Gastrocnemius medialis (tissue), 4 donors: Measurements from ENCODE around the gene AGBL1. TPM values are rescaled to one million over a fixed set of nuclear protein-coding genes. Genes with fewer than 3 reads are reported as not detected.

Experiments used
- ATAC-seq, 2 donors: fragments of 150-250 bp; one replicate each; pipeline ENCODE4 v1.9.1; 2016
- DNase-seq, 2 donors: peaks; one replicate each; pipeline ENCODE4 v3.0.0-alpha.2; 2019
- H3K27ac ChIP-seq, 4 donors: fragments of 200-600 bp; sonication (generic); 1 replicate in 1 of 4; 2 replicates in 3 of 4; pipeline ENCODE4 v1.5.1; 2016 to 2018; ENCODE audit warnings: mild to moderate bottlenecking in 2 of 4, moderate library complexity in 1 of 4
- H3K27me3 ChIP-seq, 3 donors: fragments of 200-600 bp; sonication (generic) in 2 of 3; 1 replicate in 1 of 3; 2 replicates in 2 of 3; pipeline versions ENCODE4 v1.5.1 to v1.6.0; 2016 to 2019; ENCODE audit warnings: mild to moderate bottlenecking in 1 of 3, moderate library complexity in 1 of 3
- H3K36me3 ChIP-seq, 2 donors: fragments of 200-600 bp; sonication (generic) in 1 of 2; one replicate each; pipeline ENCODE4 v1.5.1; 2017 to 2018
- H3K4me1 ChIP-seq, 2 donors: fragments of 200-600 bp; sonication (generic) in 1 of 2; one replicate each; pipeline ENCODE4 v1.5.1; 2016 to 2017; ENCODE audit warnings: mild to moderate bottlenecking in 2 of 2
- H3K4me3 ChIP-seq, 4 donors: fragments of 200-600 bp; sonication (generic) in 3 of 4; 1 replicate in 1 of 4; 2 replicates in 3 of 4; pipeline ENCODE4 v1.5.1; 2016 to 2019; ENCODE audit warnings: mild to moderate bottlenecking in 2 of 4
- H3K9me3 ChIP-seq, 3 donors: fragments of 200-600 bp; sonication (generic) in 2 of 3; 1 replicate in 1 of 3; 2 replicates in 2 of 3; pipeline ENCODE4 v1.5.1; 2016 to 2019
- CTCF ChIP-seq, 5 experiments: fragments of 450-650 bp in 3 of 5; fragments of 200-600 bp in 2 of 5; sonication (generic) in 2 of 5; IDR thresholded peaks in 4 of 5; conservative IDR thresholded peaks in 1 of 5; 1 replicate in 4 of 5; 2 replicates in 1 of 5; pipeline ENCODE4 v1.5.1; 2016 to 2019; ENCODE audit warnings: antibody characterized with exemption in 5 of 5, mild to moderate bottlenecking in 3 of 5, moderate library complexity in 3 of 5
- POLR2A ChIP-seq, 2 donors: fragments of 450-650 bp; IDR thresholded peaks; one replicate each; pipeline ENCODE4 v1.6.1; 2017; ENCODE audit warnings: antibody characterized with exemption in 2 of 2, mild to moderate bottlenecking in 2 of 2, moderate library complexity in 2 of 2
- in situ Hi-C, 4 donors: fragments of 200-750 bp; cut with MboI; loops; one replicate each; pipeline versions ENCODE4 v1.15.0 to v1.8.0; 2017; ENCODE audit warnings: low sequenced_read_pairs in 4 of 4
- intact Hi-C: fragments of 100-400 bp; cut with DNase I; formaldehyde crosslinking; loops from one replicate; pipeline ENCODE4 v1.15.1; 2023; ENCODE audit warnings: low total_unique reads
- total RNA-seq, 4 donors: library from RNA; depleted of rRNA; stranded (reverse); fragments of >200 nt; gene quantifications; one replicate each; pipeline versions ENCODE4 v1.1.0 to v1.2.3, GENCODE V29; 2016

AGBL1 gene
- total RNA-seq, 4 donors from 2014 or later, result 3.8 to 29.7 (median 15.9) TPM

- in situ Hi-C loops, result no loop called here
- Histone ChIP-seq H3K27ac (no peak overlapping the region), H3K9me3 (no peaks in the 10 kb centered on the region), H3K4me1 (peaks cover 0 to 14% of the 10 kb centered on the region in 2 donors), H3K36me3 (no peaks in the 10 kb centered on the region), H3K4me3 (no peak overlapping the region), H3K27me3 (no peaks in the 10 kb centered on the region)
- DNase-seq, result no peak
- intact Hi-C loops, result loop anchor here (5.0 kb wide), 1 partner anchor 73 kb away; no protein-coding TSS in a partner anchor
- no peak for ATAC-seq
- no peak for TF ChIP-seq CTCF (IDR thresholded peaks at IDR 0.05 in 4 of 5, conservative IDR thresholded peaks at IDR 0.05 in 1 of 5)
- no peak for TF ChIP-seq POLR2A (IDR thresholded peaks at IDR 0.05)
These were observed 724.7 kb downstream of the AGBL1 start for GRCh38 chr15:86804406-86804805.

- DNase-seq (no peak), ATAC-seq (no peak)
- Histone ChIP-seq H3K27ac (no peak overlapping the region), H3K4me3 (no peak overlapping the region), H3K27me3 (no peaks in the 10 kb centered on the region), H3K36me3 (no peaks in the 10 kb centered on the region), H3K4me1 (no peaks in the 10 kb centered on the region), H3K9me3 (no peaks in the 10 kb centered on the region)
- TF ChIP-seq CTCF (IDR thresholded peaks at IDR 0.05 in 4 of 5, conservative IDR thresholded peaks at IDR 0.05 in 1 of 5) (no peak), POLR2A (IDR thresholded peaks at IDR 0.05) (no peak)
- in situ Hi-C loops, result no loop called here
- intact Hi-C loops, result no loop called here
These were observed 730.7 kb downstream of the AGBL1 start for GRCh38 chr15:86810329-86810728.

- in situ Hi-C loops, result no loop called here
- Histone ChIP-seq H3K4me3 (no peak overlapping the region), H3K27ac (no peak overlapping the region), H3K4me1 (no peaks in the 10 kb centered on the region), H3K36me3 (no peaks in the 10 kb centered on the region), H3K27me3 (no peaks in the 10 kb centered on the region), H3K9me3 (no peaks in the 10 kb centered on the region)
- intact Hi-C loops, result no loop called here
- TF ChIP-seq POLR2A (IDR thresholded peaks at IDR 0.05), result no peak
- no peak for TF ChIP-seq CTCF (IDR thresholded peaks at IDR 0.05 in 4 of 5, conservative IDR thresholded peaks at IDR 0.05 in 1 of 5)
- ATAC-seq (no peak), DNase-seq (no peak)
These were observed 734.2 kb downstream of the AGBL1 start for GRCh38 chr15:86813892-86814291.

GRCh38 chr15:86829245-86829644 is 749.6 kb downstream of the AGBL1 start:
- intact Hi-C loops, result loop anchor here (5.0 kb wide), 1 partner anchor 618 kb away; no protein-coding TSS in a partner anchor
- no peak overlapping the region for H3K27ac ChIP-seq
- H3K4me1 ChIP-seq, result peaks cover 4 to 11% of the 10 kb centered on the region in 2 donors
- TF ChIP-seq POLR2A (IDR thresholded peaks at IDR 0.05), result no peak
- no peak for TF ChIP-seq CTCF (IDR thresholded peaks at IDR 0.05 in 4 of 5, conservative IDR thresholded peaks at IDR 0.05 in 1 of 5)
- in situ Hi-C loops, result no loop called here
- no peak overlapping the region for H3K4me3 ChIP-seq
- DNase-seq (no peak), ATAC-seq (no peak)
- H3K36me3 ChIP-seq, result no peaks in the 10 kb centered on the region
- no peaks in the 10 kb centered on the region for H3K9me3 ChIP-seq
- no peaks in the 10 kb centered on the region for H3K27me3 ChIP-seq

- intact Hi-C loops, result no loop called here
- ATAC-seq, result peak in 1 of 2 donors; percentile 51
- DNase-seq, result no peak
These were observed 750.6 kb downstream of the AGBL1 start for GRCh38 chr15:86830304-86830703.

More at GRCh38 chr15:86830304-86830703, 750.6 kb downstream of the AGBL1 start:
- peaks cover 4 to 19% of the 10 kb centered on the region in 2 donors for H3K4me1 ChIP-seq
- H3K27ac ChIP-seq, result no peak overlapping the region
- H3K4me3 ChIP-seq, result no peak overlapping the region
- H3K27me3 ChIP-seq, result no peaks in the 10 kb centered on the region
- TF ChIP-seq POLR2A (IDR thresholded peaks at IDR 0.05) (no peak), CTCF (IDR thresholded peaks at IDR 0.05 in 4 of 5, conservative IDR thresholded peaks at IDR 0.05 in 1 of 5) (no peak)
- H3K36me3 ChIP-seq, result no peaks in the 10 kb centered on the region
- in situ Hi-C loops, result no loop called here
- no peaks in the 10 kb centered on the region for H3K9me3 ChIP-seq
